C4-2B (cell line): ENCODE data around the gene COL12A1.

Experiments used
- ZFX ChIP-seq: fragments of 450-650 bp; IDR thresholded peaks from 2 replicates; pipeline ENCODE4 v1.6.1; 2017
- TF ChIP-seq, protein P1 (sequence below): fragments of 450-650 bp; conservative IDR thresholded peaks from 2 replicates; pipeline ENCODE4 v1.5.1; 2017; ENCODE audit warnings: mild to moderate bottlenecking

DNA sequence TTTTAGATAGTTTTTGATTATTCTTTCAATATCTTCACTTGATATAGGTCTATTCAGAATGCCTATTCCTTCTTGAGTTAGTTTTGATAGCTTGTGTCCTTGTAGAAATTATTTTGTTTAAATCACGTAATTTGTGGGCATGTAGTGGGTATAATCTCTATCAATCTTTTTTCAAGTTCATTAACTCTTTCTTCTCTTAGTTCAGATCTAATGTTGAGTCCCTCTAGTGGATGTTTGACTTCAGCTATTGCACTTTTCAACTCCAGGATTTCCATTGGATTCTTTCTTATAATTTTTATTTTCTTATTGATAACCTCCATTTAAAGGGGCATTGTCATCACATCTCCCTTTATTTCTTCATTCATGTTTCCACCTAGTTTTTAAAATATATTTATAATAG, 135.6 kb downstream of the COL12A1 start:
- TF ChIP-seq, protein P1, sequence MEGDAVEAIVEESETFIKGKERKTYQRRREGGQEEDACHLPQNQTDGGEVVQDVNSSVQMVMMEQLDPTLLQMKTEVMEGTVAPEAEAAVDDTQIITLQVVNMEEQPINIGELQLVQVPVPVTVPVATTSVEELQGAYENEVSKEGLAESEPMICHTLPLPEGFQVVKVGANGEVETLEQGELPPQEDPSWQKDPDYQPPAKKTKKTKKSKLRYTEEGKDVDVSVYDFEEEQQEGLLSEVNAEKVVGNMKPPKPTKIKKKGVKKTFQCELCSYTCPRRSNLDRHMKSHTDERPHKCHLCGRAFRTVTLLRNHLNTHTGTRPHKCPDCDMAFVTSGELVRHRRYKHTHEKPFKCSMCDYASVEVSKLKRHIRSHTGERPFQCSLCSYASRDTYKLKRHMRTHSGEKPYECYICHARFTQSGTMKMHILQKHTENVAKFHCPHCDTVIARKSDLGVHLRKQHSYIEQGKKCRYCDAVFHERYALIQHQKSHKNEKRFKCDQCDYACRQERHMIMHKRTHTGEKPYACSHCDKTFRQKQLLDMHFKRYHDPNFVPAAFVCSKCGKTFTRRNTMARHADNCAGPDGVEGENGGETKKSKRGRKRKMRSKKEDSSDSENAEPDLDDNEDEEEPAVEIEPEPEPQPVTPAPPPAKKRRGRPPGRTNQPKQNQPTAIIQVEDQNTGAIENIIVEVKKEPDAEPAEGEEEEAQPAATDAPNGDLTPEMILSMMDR = peak; percentile 12; the same call in 1 of the 2 replicates
- no peak for TF ChIP-seq ZFX
